Heart left ventricle (tissue), 16 donors: Measurements from ENCODE around the gene AFF3. TPM values are rescaled to one million over a fixed set of nuclear protein-coding genes. Genes with fewer than 3 reads are reported as not detected.

Experiments
- ATAC-seq, 4 donors: fragments of 200-7000 bp; cut with Tn5 transposase; one replicate each; pipeline ENCODE4 v1.9.1; 2020 to 2022; ENCODE audit warnings: moderate library complexity in 4 of 4, mild to moderate bottlenecking in 3 of 4, moderate number of reproducible peaks in 1 of 4
- DNase-seq, 5 donors: peaks; one replicate each; pipeline ENCODE4 v3.0.0-alpha.2; 2020
- H3K27ac ChIP-seq, 12 donors: fragments of 200-600 bp; sonication (generic) in 4 of 12; one replicate each; pipeline versions ENCODE4 v1.5.0 to v1.8.0; 2016 to 2022; ENCODE audit warnings: mild to moderate bottlenecking in 2 of 12
- H3K27me3 ChIP-seq, 9 donors: fragments of 200-600 bp; sonication (generic) in 2 of 9; one replicate each; pipeline versions ENCODE4 v1.5.1 to v1.8.0; 2016 to 2022; ENCODE audit warnings: mild to moderate bottlenecking in 3 of 9
- H3K36me3 ChIP-seq, 9 donors: fragments of 200-600 bp; sonication (generic) in 2 of 9; one replicate each; pipeline versions ENCODE4 v1.5.0 to v1.8.0; 2018 to 2022; ENCODE audit warnings: mild to moderate bottlenecking in 2 of 9
- H3K4me1 ChIP-seq, 12 donors: fragments of 200-600 bp; sonication (generic) in 4 of 12; one replicate each; pipeline versions ENCODE4 v1.5.0 to v1.8.0; 2016 to 2022; ENCODE audit warnings: mild to moderate bottlenecking in 3 of 12
- H3K4me3 ChIP-seq, 12 donors: fragments of 200-600 bp; sonication (generic) in 4 of 12; one replicate each; pipeline versions ENCODE4 v1.5.0 to v1.8.0; 2017 to 2022; ENCODE audit warnings: mild to moderate bottlenecking in 9 of 12, moderate library complexity in 4 of 12
- H3K9me3 ChIP-seq, 12 donors: fragments of 200-600 bp; sonication (generic) in 4 of 12; one replicate each; pipeline versions ENCODE4 v1.5.0 to v1.8.0; 2016 to 2022; ENCODE audit warnings: mild to moderate bottlenecking in 1 of 12
- CTCF ChIP-seq, 12 donors: fragments of 200-600 bp; sonication (generic) in 4 of 12; IDR thresholded peaks; one replicate each; pipeline versions ENCODE4 v1.5.0 to v1.8.0; 2018 to 2022; ENCODE audit warnings: antibody characterized with exemption in 12 of 12, mild to moderate bottlenecking in 5 of 12
- POLR2A ChIP-seq, 2 donors: fragments of 450-650 bp; IDR thresholded peaks; one replicate each; pipeline ENCODE4 v1.6.1; 2017; ENCODE audit warnings: antibody characterized with exemption in 2 of 2, mild to moderate bottlenecking in 2 of 2, moderate library complexity in 2 of 2
- WGBS, 4 donors: extraction: QIAGEN DNeasy Blood & Tissue Kit in 2 of 4; methylation state at CpG; one replicate each; pipeline versions ENCODE4 v1.1.5 to v1.1.7; 2013 to 2018; 5-methylcytosine and 5-hydroxymethylcytosine counted together
- intact Hi-C, 10 donors: fragments of 100-400 bp; cut with DNase I; formaldehyde crosslinking; loops; one replicate each; pipeline versions ENCODE4 v1.11.1 to v1.14.2; 2022
- polyA plus RNA-seq, 2 donors: library from polyadenylated mRNA; stranded (reverse); fragments of 200-250 nt; gene quantifications; one replicate each; pipeline ENCODE4 v1.2.3, GENCODE V29; 2013
- total RNA-seq, 9 donors: library from RNA; depleted of rRNA in 2 of 9; stranded (reverse); fragments of >200 nt in 2 of 9; fragmentation: NEBNext Ultra II Directional in 3 of 9; extraction: Animal tissue kit (Norgen Biotek cat#: 25700) in 3 of 9; gene quantifications; one replicate each; pipeline versions ENCODE4 v1.1.0 to v1.2.4, GENCODE V29; 2016 to 2023
- donor health status: ischemic (EF 13 %, LVEDD 7.1; RV severe dilation, severe dysfunction).
- donor health status: healthy with polysubstance abuse.
- donor health status: DM: no; HTN: yes; CAD: no.
- donor health status: DM: no; HTN: no; CAD: no.
- donor health status: ischemic (EF 25% LVEDD 6.9; RV normal size, moderate dysfunction).
- donor health status: ischemic (EF 25% LVEDD 5.7; RV mildly dilated, moderate dysfunction).
- donor health status: healthy.
- donor health status: DM: yes; HTN: yes; CAD: no.
- donor health status: ischemic (EF 35%, LVEDD 5.7; RV mildly dilated, moderate dysfunction).
- donor health status: nonischemic (EF 11% LVEDD 7.7; RV severe dilation, severe dysfunction).
- donor health status: DM: yes; HTN: yes; CAD: no.
- donor health status: PGD.
- donor health status: ischemic (EF 29% LVEDD 5.4; RV normal size, mild dysfunction).
- donor health status: nonischemic (EF 23%, LVEDD 6.1; RV moderate dilation, normal function).

Gene AFF3
- total and polyA plus RNA-seq, 11 donors, result 1.3 to 15.5 (median 4.7) TPM

GRCh38 chr2:99559075-99559662 is 583.2 kb downstream of the AFF3 start:
- ATAC-seq, result peak; percentile 93 to 97 (median 96)
- H3K27me3 ChIP-seq, result no peaks in the 10 kb centered on the region
- TF ChIP-seq CTCF (IDR thresholded peaks at IDR 0.05) (peak; percentile 98 to 100 (median 99)), POLR2A (IDR thresholded peaks at IDR 0.05) (no peak)
- no peaks in the 10 kb centered on the region for H3K9me3 ChIP-seq
- WGBS, 4 donors, result 3% methylated on average over 17 of the region's 17 CpGs
- H3K27ac ChIP-seq, result no peak overlapping the region
- DNase-seq, result peak; percentile 79 to 92 (median 87)
- H3K4me3 ChIP-seq, result no peak overlapping the region
- intact Hi-C loops, result loop anchor here (1.0 to 10.0 kb wide), 14 partner anchors 76 to 826 kb away; no protein-coding TSS in a partner anchor
- peaks cover 0 to 5% (median 0%) of the 10 kb centered on the region in 12 donors for H3K4me1 ChIP-seq
- peaks cover 0 to 35% (median 0%) of the 10 kb centered on the region in 9 donors for H3K36me3 ChIP-seq

GRCh38 chr2:99555404-99555803 is 587.0 kb downstream of the AFF3 start:
- WGBS, 4 donors, result 72 to 89% (median 80%) methylated on average over 2 of the region's 2 CpGs
- TF ChIP-seq POLR2A (IDR thresholded peaks at IDR 0.05) (no peak), CTCF (IDR thresholded peaks at IDR 0.05) (no peak)
- intact Hi-C loops, result loop anchor here (5.0 to 10.0 kb wide), 9 partner anchors 79 to 829 kb away; no protein-coding TSS in a partner anchor
- no peak overlapping the region for H3K4me3 ChIP-seq
- H3K27ac ChIP-seq, result no peak overlapping the region
- DNase-seq (no peak), ATAC-seq (no peak)
- no peaks in the 10 kb centered on the region for H3K9me3 ChIP-seq
- no peaks in the 10 kb centered on the region for H3K27me3 ChIP-seq
- peaks cover 0 to 5% (median 0%) of the 10 kb centered on the region in 12 donors for H3K4me1 ChIP-seq
- peaks cover 0 to 61% (median 0%) of the 10 kb centered on the region in 9 donors for H3K36me3 ChIP-seq

DNA sequence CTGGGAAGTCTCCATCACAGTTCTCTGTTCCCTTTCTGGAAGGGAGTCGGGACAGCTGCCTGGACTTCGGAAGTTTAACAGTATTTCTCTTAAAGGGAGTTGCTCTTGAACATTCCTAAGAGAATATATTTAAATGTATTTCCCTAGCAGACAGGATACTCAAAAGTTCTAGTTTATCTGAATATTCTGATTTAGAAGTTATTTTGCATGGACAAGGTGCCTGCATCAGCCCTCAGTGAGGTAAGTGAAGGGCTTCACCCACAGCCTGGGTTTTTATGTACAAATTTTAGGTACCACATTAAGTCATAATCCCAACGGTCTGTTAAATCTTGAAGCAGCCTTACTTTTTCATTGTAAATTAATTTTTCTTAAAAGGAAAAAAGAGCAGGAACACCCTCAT is 587.5 kb downstream of the AFF3 start:
- DNase-seq, result no peak
- no peak for ATAC-seq
- no peak overlapping the region for H3K4me3 ChIP-seq
- no peaks in the 10 kb centered on the region for H3K27me3 ChIP-seq
- WGBS, 4 donors, result 78 to 85% (median 80%) methylated on average over 3 of the region's 3 CpGs
- H3K4me1 ChIP-seq, result peaks cover 0 to 5% (median 0%) of the 10 kb centered on the region in 12 donors
- intact Hi-C loops, result loop anchor here (5.0 to 10.0 kb wide), 9 partner anchors 80 to 830 kb away; no protein-coding TSS in a partner anchor
- no peaks in the 10 kb centered on the region for H3K9me3 ChIP-seq
- H3K27ac ChIP-seq, result no peak overlapping the region
- peaks cover 0 to 66% (median 0%) of the 10 kb centered on the region in 9 donors for H3K36me3 ChIP-seq
- TF ChIP-seq POLR2A (IDR thresholded peaks at IDR 0.05) (no peak), CTCF (IDR thresholded peaks at IDR 0.05) (no peak)

GRCh38 chr2:99554238-99554637 is 588.2 kb downstream of the AFF3 start:
- ATAC-seq, result no peak
- TF ChIP-seq POLR2A (IDR thresholded peaks at IDR 0.05), result no peak
- TF ChIP-seq CTCF (IDR thresholded peaks at IDR 0.05), result no peak
- Histone ChIP-seq H3K4me3 (no peak overlapping the region), H3K27ac (no peak overlapping the region), H3K27me3 (no peaks in the 10 kb centered on the region), H3K36me3 (peaks cover 0 to 66% (median 0%) of the 10 kb centered on the region in 9 donors), H3K4me1 (peaks cover 0 to 1% (median 0%) of the 10 kb centered on the region in 12 donors), H3K9me3 (no peaks in the 10 kb centered on the region)
- DNase-seq, result no peak
- WGBS, 4 donors, result 60 to 70% (median 65%) methylated on average over 23 of the region's 23 CpGs
- intact Hi-C loops, result loop anchor here in 6 of 10 donors (10.0 kb wide), 4 partner anchors 81 to 831 kb away; no protein-coding TSS in a partner anchor
